Gastrocnemius medialis (tissue), 4 donors: Measurements from ENCODE around the gene ARNT2.

Experiments
- POLR2A ChIP-seq, 2 donors: fragments of 450-650 bp; IDR thresholded peaks; one replicate each; pipeline ENCODE4 v1.6.1; 2017; ENCODE audit warnings: antibody characterized with exemption in 2 of 2, mild to moderate bottlenecking in 2 of 2, moderate library complexity in 2 of 2
- TF ChIP-seq, protein P1 (sequence below), 5 experiments: fragments of 450-650 bp in 3 of 5; fragments of 200-600 bp in 2 of 5; sonication (generic) in 2 of 5; IDR thresholded peaks in 4 of 5; conservative IDR thresholded peaks in 1 of 5; 1 replicate in 4 of 5; 2 replicates in 1 of 5; pipeline ENCODE4 v1.5.1; 2016 to 2019; ENCODE audit warnings: antibody characterized with exemption in 5 of 5, mild to moderate bottlenecking in 3 of 5, moderate library complexity in 3 of 5

DNA sequence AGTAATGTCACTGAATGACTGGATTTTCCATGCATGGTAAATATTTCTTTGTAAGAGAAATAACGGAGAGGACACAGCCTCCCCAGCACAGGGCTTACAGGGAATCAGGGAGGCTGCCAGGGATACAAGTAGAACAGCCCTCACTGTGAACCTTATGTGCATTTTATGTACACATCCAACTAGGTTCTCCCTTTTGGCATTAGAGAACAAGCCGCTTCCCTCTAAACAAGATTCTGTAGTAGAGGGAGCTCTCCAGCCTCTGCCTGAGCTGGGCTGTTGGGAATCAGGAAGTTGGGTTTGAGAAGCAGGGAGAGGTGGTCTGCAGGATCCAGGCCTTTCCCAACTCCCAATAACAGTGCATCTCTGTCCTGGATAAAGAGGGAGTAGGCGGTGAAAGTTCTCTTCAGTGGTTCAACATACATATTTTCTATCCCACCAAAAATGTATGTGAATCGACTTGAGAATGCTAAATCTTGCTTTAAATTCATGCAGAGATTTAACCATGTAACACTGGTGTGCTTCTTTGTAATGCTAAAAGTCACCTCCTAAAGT lies 83.7 kb downstream of the ARNT2 start:
- TF ChIP-seq, protein P1, sequence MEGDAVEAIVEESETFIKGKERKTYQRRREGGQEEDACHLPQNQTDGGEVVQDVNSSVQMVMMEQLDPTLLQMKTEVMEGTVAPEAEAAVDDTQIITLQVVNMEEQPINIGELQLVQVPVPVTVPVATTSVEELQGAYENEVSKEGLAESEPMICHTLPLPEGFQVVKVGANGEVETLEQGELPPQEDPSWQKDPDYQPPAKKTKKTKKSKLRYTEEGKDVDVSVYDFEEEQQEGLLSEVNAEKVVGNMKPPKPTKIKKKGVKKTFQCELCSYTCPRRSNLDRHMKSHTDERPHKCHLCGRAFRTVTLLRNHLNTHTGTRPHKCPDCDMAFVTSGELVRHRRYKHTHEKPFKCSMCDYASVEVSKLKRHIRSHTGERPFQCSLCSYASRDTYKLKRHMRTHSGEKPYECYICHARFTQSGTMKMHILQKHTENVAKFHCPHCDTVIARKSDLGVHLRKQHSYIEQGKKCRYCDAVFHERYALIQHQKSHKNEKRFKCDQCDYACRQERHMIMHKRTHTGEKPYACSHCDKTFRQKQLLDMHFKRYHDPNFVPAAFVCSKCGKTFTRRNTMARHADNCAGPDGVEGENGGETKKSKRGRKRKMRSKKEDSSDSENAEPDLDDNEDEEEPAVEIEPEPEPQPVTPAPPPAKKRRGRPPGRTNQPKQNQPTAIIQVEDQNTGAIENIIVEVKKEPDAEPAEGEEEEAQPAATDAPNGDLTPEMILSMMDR (IDR thresholded peaks at IDR 0.05 in 4 of 5, conservative IDR thresholded peaks at IDR 0.05 in 1 of 5) = no peak
- no peak for TF ChIP-seq POLR2A (IDR thresholded peaks at IDR 0.05)
